HFF-Myc (cell line): Measurements from ENCODE around the gene UGT3A2.
"Not testable (repeated sequence)": the region's sequence is repeated elsewhere in the genome, so short reads cannot be mapped to it uniquely, and the experiment has no call there.

ENCODE experiments used
- DNase-seq: peaks from one replicate; pipeline ENCODE4 v3.0.0-alpha.2; 2011; ENCODE audit warnings: low read depth; ENCODE audit errors: extremely low read depth
- H3K4me3 ChIP-seq: replicated peaks from 2 replicates; pipeline ENCODE4 v1.5.1; 2011; ENCODE audit warnings: low read depth, mild to moderate bottlenecking, control low read depth, low read length
- CTCF ChIP-seq: IDR thresholded peaks from 2 replicates; pipeline ENCODE4 v1.5.1; 2012; ENCODE audit warnings: mild to moderate bottlenecking, low read depth, low read length, control low read depth; ENCODE audit errors: missing control alignments

The UGT3A2 gene

GRCh38 chr5:36028816-36029465, 37.7 kb downstream of the UGT3A2 start:
- no peak overlapping the region for H3K4me3 ChIP-seq
- no peak for TF ChIP-seq CTCF
- DNase-seq, result no peak

GRCh38 chr5:36027711-36028110, 39.0 kb downstream of the UGT3A2 start:
- no peak for TF ChIP-seq CTCF
- no peak for DNase-seq
- no peak overlapping the region for H3K4me3 ChIP-seq

- no peak overlapping the region for H3K4me3 ChIP-seq
- no peak for TF ChIP-seq CTCF
- no peak for DNase-seq
These were observed 39.8 kb downstream of the UGT3A2 start for GRCh38 chr5:36026706-36027465.

GRCh38 chr5:36022246-36022645, 44.4 kb downstream of the UGT3A2 start:
- not testable (repeated sequence) for H3K4me3 ChIP-seq, DNase-seq

GRCh38 chr5:36019584-36019983, 47.1 kb downstream of the UGT3A2 start:
- not testable (repeated sequence) for DNase-seq, H3K4me3 ChIP-seq

- no peak for DNase-seq
- no peak for TF ChIP-seq CTCF
- no peak overlapping the region for H3K4me3 ChIP-seq
These were observed 49.1 kb downstream of the UGT3A2 start for GRCh38 chr5:36017622-36018021.

- H3K4me3 ChIP-seq, result no peak overlapping the region
- no peak for TF ChIP-seq CTCF
- no peak for DNase-seq
These were observed 49.7 kb downstream of the UGT3A2 start for GRCh38 chr5:36017004-36017403.

- no peak overlapping the region for H3K4me3 ChIP-seq
- DNase-seq, result no peak
- TF ChIP-seq CTCF, result no peak
These were observed 53.5 kb downstream of the UGT3A2 start for GRCh38 chr5:36013182-36013581.
